NCI-H128 (cell line): Measurements from ENCODE around the gene TNS3.

Experiments used
- DNase-seq: peaks from one replicate; lab custom pipeline; 2025; ENCODE audit not compliant: unreplicated experiment; lab: John Stamatoyannopoulos, UW

The TNS3 gene

GRCh38 chr7:47582764-47583738 is 1.1 kb upstream of the TNS3 start:
- no peak for DNase-seq

- no peak for DNase-seq
These were observed 490 bp downstream of the TNS3 start for GRCh38 chr7:47581438-47581803.

GRCh38 chr7:47580811-47581331 is 1.0 kb downstream of the TNS3 start:
- DNase-seq: no peak

- DNase-seq: no peak
These were observed 1.7 kb downstream of the TNS3 start for GRCh38 chr7:47580175-47580706.

GRCh38 chr7:47579458-47579857 is 2.5 kb downstream of the TNS3 start:
- DNase-seq: no peak

- DNase-seq: no peak
These were observed 3.2 kb downstream of the TNS3 start for GRCh38 chr7:47578579-47579270.

- no peak for DNase-seq
These were observed 4.5 kb downstream of the TNS3 start for GRCh38 chr7:47577321-47577919.

- DNase-seq: no peak
These were observed 5.0 kb downstream of the TNS3 start for GRCh38 chr7:47576866-47577306.

GRCh38 chr7:47576031-47576865 is 5.7 kb downstream of the TNS3 start:
- DNase-seq: no peak

- no peak for DNase-seq
These were observed 7.2 kb downstream of the TNS3 start for GRCh38 chr7:47574482-47575329.

GRCh38 chr7:47573758-47574481 is 8.0 kb downstream of the TNS3 start:
- no peak for DNase-seq

GRCh38 chr7:47572939-47573757 is 8.8 kb downstream of the TNS3 start:
- DNase-seq: no peak

GRCh38 chr7:47572094-47572445 is 9.8 kb downstream of the TNS3 start:
- no peak for DNase-seq

GRCh38 chr7:47571331-47572093 is 10.4 kb downstream of the TNS3 start:
- no peak for DNase-seq

GRCh38 chr7:47570649-47571050 is 11.3 kb downstream of the TNS3 start:
- DNase-seq: no peak

- no peak for DNase-seq
These were observed 13.4 kb downstream of the TNS3 start for GRCh38 chr7:47568547-47568946.

- no peak for DNase-seq
These were observed 13.9 kb downstream of the TNS3 start for GRCh38 chr7:47568056-47568455.
